T-helper 2 cell (primary cell): ENCODE results near the gene UQCR11.

Experiments
- DNase-seq, 5 experiments: peaks; one replicate each; pipeline versions ENCODE4 v3.0.0 to v3.0.0-alpha.2; 2012 to 2022

UQCR11 gene

GRCh38 chr19:1566392-1567115 lies 38.7 kb downstream of the UQCR11 start:
- no peak for DNase-seq

DNA sequence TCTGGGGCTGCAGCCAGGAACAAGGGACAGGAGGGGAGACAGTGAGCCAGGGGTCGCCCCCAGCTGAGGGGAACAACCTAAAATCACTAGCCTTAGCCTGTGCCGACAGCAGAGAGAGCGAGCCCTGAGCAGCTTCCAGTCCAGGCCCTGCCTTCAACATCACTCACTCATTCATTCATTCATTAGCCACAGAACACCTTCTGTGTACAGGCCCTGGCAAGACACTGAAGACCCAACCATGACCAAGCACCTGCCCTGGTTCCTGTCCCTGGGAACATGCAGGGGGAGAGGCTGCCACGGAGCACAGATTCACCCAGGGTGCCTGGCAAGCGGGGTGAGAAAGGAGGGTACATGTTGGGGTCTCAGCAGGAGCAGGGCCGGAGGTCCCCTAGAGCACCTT lies 42.0 kb downstream of the UQCR11 start:
- no peak for DNase-seq

DNA sequence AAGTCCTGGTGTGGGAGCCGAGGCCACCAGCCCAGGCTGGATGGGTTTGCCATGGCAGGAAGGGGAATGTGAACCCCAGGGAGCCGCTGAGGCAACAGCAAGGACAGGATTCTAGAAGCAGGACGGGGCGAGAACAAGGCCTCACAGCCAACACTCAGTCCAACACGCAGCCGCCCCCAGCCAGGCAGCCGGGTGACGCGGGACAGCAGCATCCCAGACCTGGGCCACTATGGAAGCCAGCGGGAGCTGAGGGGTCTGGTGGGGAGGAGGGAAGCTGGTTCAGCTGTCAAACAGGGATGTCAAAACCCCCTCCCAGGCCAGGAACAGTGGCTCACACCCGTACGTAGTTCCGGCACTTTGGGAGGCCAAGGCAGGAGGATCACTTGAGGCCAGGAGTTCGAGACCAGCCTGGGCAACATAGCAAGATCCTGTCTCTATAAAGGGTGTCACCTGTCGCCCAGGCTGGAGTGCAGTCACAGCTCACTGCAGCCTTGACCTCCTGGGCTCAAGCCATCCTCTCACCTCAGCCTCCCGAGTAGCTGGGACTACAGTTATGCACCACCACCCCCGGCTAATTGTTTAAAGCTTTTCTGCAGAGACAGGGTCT lies 43.9 kb downstream of the UQCR11 start:
- no peak for DNase-seq

DNA sequence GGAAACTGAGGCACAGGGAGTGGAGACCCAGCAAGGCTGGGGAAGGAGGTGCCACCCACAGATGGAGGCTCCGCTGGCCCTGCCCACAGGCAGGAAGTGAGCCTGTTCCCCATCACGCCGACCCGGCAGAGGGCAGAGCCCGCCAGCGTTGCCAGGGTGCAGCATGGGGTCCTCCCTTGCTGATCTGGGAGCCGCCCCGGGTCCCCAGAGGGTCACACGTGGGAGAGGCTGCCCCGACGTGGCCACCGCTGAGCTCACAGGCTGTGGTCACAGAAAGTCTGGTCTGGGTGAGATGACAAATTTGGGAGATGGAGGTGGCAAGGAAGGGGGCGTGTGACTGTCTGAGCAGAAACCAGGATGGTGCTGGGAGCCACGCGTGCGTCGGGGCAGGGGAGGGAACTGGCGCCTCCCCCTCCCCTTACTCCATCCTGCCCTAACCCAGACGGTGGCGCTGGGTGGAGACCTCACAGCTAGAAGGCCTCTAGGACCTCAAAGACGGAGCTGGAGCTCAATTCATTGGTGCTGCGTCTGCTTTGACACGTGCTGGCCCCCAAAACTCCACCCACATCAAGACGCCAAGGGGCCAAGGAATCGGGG lies 44.9 kb downstream of the UQCR11 start:
- no peak for DNase-seq

DNA sequence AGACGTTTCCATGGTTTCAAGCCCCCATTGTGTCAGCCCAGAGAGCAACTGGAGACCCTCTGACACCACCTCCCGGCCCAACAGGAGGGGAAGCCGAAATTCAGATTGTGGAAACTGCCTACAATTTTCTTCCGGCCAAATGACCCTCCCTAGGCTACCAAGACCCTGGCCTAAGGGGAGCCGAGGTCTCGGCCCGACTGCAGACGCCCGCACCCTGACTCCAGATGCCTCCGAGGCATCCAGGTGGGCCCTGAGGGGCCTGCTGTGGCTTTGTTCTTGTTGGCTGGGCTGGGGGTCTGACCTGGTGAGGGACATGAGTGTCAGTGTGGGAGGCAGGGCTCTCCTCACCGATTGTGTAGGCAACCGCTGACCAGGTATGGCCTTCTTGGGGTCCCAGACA lies 46.7 kb downstream of the UQCR11 start:
- no peak for DNase-seq

DNA sequence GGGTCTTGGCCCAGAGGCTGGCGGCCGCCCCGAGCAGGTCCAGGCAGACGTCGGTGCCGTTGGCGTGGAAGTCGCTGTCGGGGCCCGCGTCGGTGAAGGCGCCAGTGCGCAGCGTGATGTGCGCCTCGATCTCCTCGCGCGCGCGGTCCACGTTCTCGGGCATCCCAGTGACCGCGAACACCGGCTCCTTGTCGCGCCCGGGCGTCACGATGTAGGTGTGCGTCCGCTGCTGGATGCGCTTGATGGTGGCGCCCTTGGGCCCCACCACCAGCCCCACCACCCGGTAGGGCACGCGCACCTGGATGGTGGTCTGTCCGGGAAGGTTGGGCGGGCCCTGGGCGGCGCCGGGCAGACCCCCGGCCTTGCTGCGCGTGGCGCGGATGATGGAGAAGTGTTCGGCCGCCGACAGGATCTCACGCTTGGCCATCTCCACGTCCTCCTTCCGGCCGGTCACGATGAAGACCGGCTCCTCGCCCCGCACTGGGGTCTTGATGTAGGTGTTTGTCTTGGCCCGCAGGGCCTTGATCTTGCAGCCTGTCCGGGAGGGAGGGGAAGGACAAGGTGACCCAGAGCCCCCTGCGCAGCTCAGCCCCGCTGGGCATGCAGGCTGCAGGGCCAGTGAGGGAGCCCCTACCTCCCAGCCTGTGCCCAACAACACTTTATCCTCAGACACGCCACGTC lies 48.7 kb downstream of the UQCR11 start:
- DNase-seq: no peak

GRCh38 chr19:1555487-1556389 lies 49.5 kb downstream of the UQCR11 start:
- no peak for DNase-seq

- DNase-seq: no peak
These were observed 50.3 kb downstream of the UQCR11 start for GRCh38 chr19:1554968-1555367.

- no peak for DNase-seq
These were observed 51.8 kb downstream of the UQCR11 start for GRCh38 chr19:1553415-1553814.

- no peak for DNase-seq
These were observed 53.9 kb downstream of the UQCR11 start for GRCh38 chr19:1551068-1552040.

DNA sequence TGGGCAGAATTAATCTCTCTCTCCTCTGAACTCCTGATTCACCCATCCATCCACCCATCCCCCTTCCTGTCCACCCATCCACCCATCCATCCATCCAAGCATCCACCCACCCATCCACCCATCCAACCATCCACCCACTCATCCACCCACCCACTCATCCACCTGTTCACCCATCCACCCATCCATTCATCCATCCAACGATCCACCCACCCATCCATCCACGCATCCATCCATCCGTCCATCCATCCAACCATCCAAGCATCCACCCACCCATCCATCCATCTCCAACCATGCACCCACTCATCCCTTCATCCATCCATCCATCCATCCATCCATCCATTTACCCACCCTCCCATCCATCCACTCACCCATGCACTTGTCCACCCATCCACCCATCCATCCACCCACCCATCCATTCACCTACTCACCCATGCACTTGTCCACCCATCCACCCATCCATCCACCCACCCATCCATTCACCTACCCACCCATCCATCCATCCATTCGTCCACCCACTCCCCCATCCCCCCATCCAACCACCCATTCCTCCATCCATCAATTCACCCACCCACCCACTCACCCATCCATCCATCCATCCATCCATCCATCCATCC lies 55.8 kb downstream of the UQCR11 start:
- no peak for DNase-seq
